HG03025 (cell line): Measurements from ENCODE around the gene SFMBT1.

Experiments
- ATAC-seq: cut with Tn5 transposase; IDR thresholded peaks from one replicate; pipeline ENCODE4 v1.9.1; 2021; ENCODE audit warnings: mild to moderate bottlenecking, moderate library complexity; ENCODE audit not compliant: unreplicated experiment, low FRiP score

Gene SFMBT1

GRCh38 chr3:52859686-52860423 lies 186.0 kb downstream of the SFMBT1 start:
- no peak for ATAC-seq

- ATAC-seq: no peak
Observed at GRCh38 chr3:52857864-52858263, 188.0 kb downstream of the SFMBT1 start.

GRCh38 chr3:52857133-52857532 lies 188.7 kb downstream of the SFMBT1 start:
- ATAC-seq: no peak

- no peak for ATAC-seq
Observed at GRCh38 chr3:52856666-52857065, 189.2 kb downstream of the SFMBT1 start.

GRCh38 chr3:52854013-52854412 lies 191.9 kb downstream of the SFMBT1 start:
- ATAC-seq: no peak
